ENCODE results near the gene RRAGA. TPM values are rescaled to one million over a fixed set of nuclear protein-coding genes. Genes with fewer than 3 reads are reported as not detected.
"Not testable (repeated sequence)": the region's sequence is repeated elsewhere in the genome, so short reads cannot be mapped to it uniquely, and the experiment has no call there.

RRAGA gene, protein sequence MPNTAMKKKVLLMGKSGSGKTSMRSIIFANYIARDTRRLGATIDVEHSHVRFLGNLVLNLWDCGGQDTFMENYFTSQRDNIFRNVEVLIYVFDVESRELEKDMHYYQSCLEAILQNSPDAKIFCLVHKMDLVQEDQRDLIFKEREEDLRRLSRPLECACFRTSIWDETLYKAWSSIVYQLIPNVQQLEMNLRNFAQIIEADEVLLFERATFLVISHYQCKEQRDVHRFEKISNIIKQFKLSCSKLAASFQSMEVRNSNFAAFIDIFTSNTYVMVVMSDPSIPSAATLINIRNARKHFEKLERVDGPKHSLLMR
- 10 to 100 TPM; 42.4 to 53.4 TPM for total RNA-seq

DNA sequence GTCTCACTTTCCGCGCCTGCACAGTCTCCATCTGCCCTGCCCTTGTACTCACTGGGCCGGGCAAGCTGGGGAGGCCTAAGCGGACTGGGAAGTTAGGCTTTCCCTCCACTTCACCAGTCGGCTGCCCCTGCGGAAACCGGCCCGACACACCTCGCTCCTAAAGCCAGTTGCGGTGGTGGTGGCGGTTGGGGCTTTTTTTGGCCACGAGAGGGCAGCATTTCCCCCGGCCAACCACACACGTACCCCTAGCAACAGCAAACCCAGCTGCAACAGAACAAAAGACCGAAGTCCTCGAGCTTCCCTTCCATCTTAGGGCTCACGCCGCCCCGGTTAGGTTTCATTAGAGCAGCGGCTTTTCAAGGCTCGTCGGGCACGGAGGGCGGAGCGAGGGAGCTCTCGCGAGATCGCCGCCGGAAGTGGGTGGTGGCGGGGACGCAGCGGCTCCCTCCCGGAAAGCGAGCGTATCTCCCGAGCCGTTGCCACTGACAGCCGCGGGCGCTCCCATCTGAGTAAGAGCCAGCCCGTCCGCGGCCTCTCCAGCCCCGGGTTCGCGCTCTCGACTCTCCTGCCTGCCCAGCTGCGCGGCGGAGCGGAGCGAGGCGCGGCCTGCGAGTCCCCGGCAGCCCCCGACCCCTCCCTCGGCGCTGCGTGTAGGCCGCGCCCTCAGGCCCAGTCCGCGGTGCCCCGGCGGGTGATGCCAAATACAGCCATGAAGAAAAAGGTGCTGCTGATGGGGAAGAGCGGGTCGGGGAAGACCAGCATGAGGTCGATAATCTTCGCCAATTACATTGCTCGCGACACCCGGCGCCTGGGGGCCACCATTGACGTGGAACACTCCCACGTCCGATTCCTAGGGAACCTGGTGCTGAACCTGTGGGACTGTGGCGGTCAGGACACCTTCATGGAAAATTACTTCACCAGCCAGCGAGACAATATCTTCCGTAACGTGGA, at the start of gene RRAGA:
RRAGA (plus strand) TSS at position 462 of the 951 bp plus-strand sequence; CDS start at position 695, 233 bp downstream.
- no peaks in the 10 kb centered on the region for H3K9me3 Mint-ChIP-seq (ENCODE audit: low read depth)
- peak within 1 kb of the TSS; percentile 95 for H3K4me3 Mint-ChIP-seq
- DNase-seq (peak; percentile 97), ATAC-seq (peak; percentile 89)
- intact Hi-C loops (cut with DNase I, micrococcal nuclease): loop anchor here (1.0 to 5.0 kb wide), 13 partner anchors 53 to 1633 kb away; partner anchors contain the start of genes DENND4C (in 2 of the 2), HAUS6 (in 2 of the 2), PLIN2 (in 2 of the 2) and RPS6 (in 2 of the 2)
- peaks cover 28% of the 10 kb centered on the region for H3K36me3 Mint-ChIP-seq (ENCODE audit: low read depth)
- H3K27ac Mint-ChIP-seq: peak within 1 kb of the TSS; percentile 96
- ChIA-PET CTCF (interaction anchor here (0.6 to 4.2 kb wide), 19 partner anchors 12 to 599 kb away, joined by 3 to 27 read pairs (median 3); no protein-coding TSS in a partner anchor), POLR2A (interaction anchor here (0.9 to 1.2 kb wide), 4 partner anchors 11 to 181 kb away, joined by 3 read pairs; partner anchors contain the start of gene DENND4C)
- peaks cover 26% of the 10 kb centered on the region for H3K4me1 Mint-ChIP-seq
- H3K27me3 Mint-ChIP-seq: no peaks in the 10 kb centered on the region

DNA sequence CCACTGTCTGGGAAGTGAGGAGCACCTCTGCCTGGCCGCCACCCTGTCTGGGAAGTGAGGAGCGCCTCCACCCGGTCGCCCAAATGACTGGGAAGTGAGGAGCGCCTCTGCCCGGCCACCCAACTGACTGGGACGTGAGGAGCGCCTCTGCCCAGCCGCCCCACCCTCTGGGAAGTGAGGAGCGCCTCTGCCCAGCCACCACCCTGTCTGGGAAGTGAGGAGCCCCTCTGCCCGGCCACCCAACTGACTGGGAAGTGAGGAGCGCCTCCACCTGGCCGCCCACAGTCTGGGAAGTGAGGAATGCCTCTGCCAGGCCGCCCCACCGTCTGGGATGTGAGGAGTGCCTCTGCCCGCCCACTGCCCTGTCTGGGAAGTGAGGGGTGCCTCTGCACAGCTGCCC, 49.1 kb upstream of the RRAGA start:
- Mint-ChIP-seq H3K9me3 (ENCODE audit: low read depth) (peaks cover 2% of the 10 kb centered on the region), H3K4me3 (no peak overlapping the region), H3K27ac (no peak overlapping the region), H3K4me1 (no peaks in the 10 kb centered on the region), H3K27me3 (peaks cover 2% of the 10 kb centered on the region), H3K36me3 (ENCODE audit: low read depth) (no peaks in the 10 kb centered on the region)
- DNase-seq (no peak), ATAC-seq (no peak)
- ChIA-PET POLR2A (no interaction called here), CTCF (no interaction called here)
- intact Hi-C loops (cut with DNase I, micrococcal nuclease): no loop called here

DNA sequence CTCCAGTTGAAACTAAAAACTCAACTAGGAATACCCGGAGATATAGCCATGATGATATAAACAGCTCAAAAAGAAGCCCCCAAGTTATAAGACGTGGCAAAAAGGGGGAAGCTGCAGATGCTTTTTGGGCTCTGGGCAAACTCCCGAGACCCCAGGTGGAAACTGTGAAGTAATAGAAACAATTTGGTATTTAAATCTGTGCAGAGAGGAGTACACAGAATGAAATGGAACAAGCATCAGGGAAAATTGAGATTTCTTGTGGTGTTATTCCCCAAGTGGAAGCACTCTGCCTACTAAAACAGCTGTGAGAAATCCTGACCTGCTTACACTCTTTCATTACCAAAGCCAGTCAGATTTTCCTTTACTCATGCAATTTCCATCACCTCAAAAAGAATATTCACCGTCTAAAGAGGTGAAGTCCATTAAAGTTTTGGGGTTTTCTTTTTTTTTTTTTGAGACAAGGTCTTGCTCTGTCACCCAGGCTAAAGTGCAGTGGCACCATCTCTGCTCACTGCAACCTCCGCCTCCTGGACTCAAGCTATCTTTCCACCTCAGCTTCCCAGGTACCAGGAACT, 39.7 kb upstream of the RRAGA start:
- ATAC-seq (no peak), DNase-seq (no peak)
- no peaks in the 10 kb centered on the region for H3K4me1 Mint-ChIP-seq
- H3K27ac Mint-ChIP-seq: no peak overlapping the region
- ChIA-PET CTCF (interaction anchor here (0.9 kb wide), 1 partner anchor 12 kb away, joined by 4 read pairs; no protein-coding TSS in a partner anchor), POLR2A (no interaction called here)
- H3K36me3 Mint-ChIP-seq (ENCODE audit: low read depth): no peaks in the 10 kb centered on the region
- H3K27me3 Mint-ChIP-seq: no peaks in the 10 kb centered on the region
- H3K4me3 Mint-ChIP-seq: no peak overlapping the region
- intact Hi-C loops (cut with DNase I, micrococcal nuclease): no loop called here
- H3K9me3 Mint-ChIP-seq (ENCODE audit: low read depth): no peaks in the 10 kb centered on the region

DNA sequence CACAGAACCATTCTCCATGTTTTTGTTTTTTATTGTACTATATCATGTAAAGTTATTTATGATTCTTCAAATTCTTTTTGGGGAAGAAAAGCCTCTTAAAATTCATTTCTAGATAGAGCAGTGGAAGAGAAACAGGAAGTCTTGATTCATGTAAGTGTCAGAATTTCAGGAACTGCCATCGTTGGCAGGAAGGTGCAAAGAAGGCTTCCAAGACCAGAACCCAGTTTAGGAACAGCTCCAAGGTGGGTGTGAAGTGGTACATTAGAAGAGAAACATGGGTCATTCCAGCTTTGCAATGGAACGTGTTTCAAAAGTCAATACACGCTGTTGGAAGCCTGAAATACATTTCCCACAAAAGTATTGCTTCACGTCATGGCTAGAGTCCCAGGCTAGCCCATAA, 31.0 kb upstream of the RRAGA start:
- CTCF ChIA-PET: interaction anchor here (1.5 kb wide), 1 partner anchor 10 kb away, joined by 9 read pairs; no protein-coding TSS in a partner anchor
- H3K36me3 Mint-ChIP-seq (ENCODE audit: low read depth): no peaks in the 10 kb centered on the region
- no peak for ATAC-seq
- POLR2A ChIA-PET: no interaction called here
- no peak overlapping the region for H3K4me3 Mint-ChIP-seq
- H3K27ac Mint-ChIP-seq: no peak overlapping the region
- DNase-seq: no peak
- H3K4me1 Mint-ChIP-seq: peaks cover 3% of the 10 kb centered on the region
- H3K9me3 Mint-ChIP-seq (ENCODE audit: low read depth): no peaks in the 10 kb centered on the region
- peaks cover 6% of the 10 kb centered on the region for H3K27me3 Mint-ChIP-seq
- intact Hi-C loops (cut with DNase I, micrococcal nuclease): no loop called here

DNA sequence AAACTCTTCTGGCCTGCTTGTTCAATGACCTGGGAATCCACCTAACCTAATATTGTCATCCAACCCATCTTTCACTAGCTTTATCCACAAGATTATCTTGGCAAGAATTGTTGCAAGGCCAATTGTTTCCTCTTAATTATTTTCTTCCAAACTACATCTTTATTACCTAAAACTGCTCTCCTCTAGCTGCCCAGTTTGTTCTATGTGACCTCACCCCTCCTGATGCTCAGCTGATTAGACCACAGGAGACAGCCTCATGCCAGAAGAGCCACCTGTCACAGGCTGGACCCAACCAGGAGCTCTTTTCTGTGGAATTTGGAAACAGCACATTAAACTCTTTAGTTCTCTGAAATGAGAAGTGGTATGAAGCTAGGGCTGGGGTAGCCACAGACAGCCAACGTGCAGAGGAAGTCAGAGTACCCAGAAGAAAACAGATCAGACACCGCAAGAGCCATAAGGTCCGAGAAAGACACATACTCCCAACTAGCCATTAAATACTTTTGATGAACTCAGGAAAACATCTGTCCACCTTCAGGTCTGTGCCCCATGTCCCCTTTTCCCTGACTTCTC, 28.3 kb upstream of the RRAGA start:
- H3K9me3 Mint-ChIP-seq (ENCODE audit: low read depth): no peaks in the 10 kb centered on the region
- ChIA-PET CTCF (interaction anchor here (0.6 to 1.8 kb wide), 2 partner anchors 153 to 299 kb away, joined by 3 to 5 read pairs; no protein-coding TSS in a partner anchor), POLR2A (no interaction called here)
- DNase-seq: no peak
- peaks cover 3% of the 10 kb centered on the region for H3K4me1 Mint-ChIP-seq
- peaks cover 11% of the 10 kb centered on the region for H3K27me3 Mint-ChIP-seq
- no peak overlapping the region for H3K27ac Mint-ChIP-seq
- no peak overlapping the region for H3K4me3 Mint-ChIP-seq
- H3K36me3 Mint-ChIP-seq (ENCODE audit: low read depth): no peaks in the 10 kb centered on the region
- ATAC-seq: no peak
- intact Hi-C loops (cut with DNase I, micrococcal nuclease): loop anchor here in 1 of 2 experiments (10.0 kb wide), 2 partner anchors 226 to 346 kb away; no protein-coding TSS in a partner anchor

DNA sequence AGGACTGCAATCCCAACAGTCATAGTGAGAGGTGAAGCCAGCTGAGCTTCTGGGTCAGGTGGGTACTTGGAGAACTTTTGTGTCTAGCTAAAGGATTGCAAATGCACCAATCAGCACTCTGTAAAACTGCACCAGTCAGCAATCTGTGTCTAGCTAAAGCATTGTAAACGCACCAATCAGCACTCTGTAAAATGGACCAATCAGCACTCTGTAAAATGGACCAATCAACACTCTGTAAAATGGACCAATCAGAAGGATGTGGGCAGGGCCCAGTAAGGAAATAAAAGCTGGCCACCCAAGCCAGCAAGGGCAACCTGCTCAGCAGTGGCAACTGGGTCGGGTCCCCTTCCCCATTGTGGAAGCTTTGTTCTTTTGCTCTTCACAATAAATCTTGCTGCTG, 27.6 kb upstream of the RRAGA start:
- CTCF ChIA-PET: interaction anchor here (0.9 to 1.8 kb wide), 2 partner anchors 13 to 153 kb away, joined by 4 to 5 read pairs; no protein-coding TSS in a partner anchor
- not testable (repeated sequence) for H3K4me3 Mint-ChIP-seq
- intact Hi-C loops (cut with DNase I, micrococcal nuclease): loop anchor here in 1 of 2 experiments (10.0 kb wide), 2 partner anchors 227 to 347 kb away; no protein-coding TSS in a partner anchor

DNA sequence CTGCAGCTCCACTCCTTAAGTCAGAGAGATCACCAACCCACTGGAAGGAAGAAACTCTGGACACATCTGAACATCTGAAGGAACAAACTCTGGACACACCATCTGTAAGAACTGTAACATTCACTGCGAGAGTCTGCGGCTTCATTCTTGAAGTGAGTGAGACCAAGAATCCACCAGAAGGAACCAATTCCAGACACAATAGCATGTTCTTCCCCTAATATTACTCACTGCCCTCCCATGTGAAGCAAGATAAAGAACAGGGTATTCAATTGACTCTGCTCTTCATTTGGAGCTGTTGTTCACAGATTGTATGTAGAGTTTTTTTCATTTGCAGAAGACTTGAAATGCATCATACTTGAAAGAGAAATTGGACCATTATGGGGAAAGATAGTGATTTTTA, 27.0 kb upstream of the RRAGA start:
- POLR2A ChIA-PET: interaction anchor here (1.0 kb wide), 1 partner anchor 12 kb away, joined by 5 read pairs; no protein-coding TSS in a partner anchor
- peaks cover 11% of the 10 kb centered on the region for H3K27me3 Mint-ChIP-seq
- ATAC-seq: peak; percentile 39
- H3K4me1 Mint-ChIP-seq: peaks cover 9% of the 10 kb centered on the region
- no peak for DNase-seq
- intact Hi-C loops (cut with DNase I, micrococcal nuclease): loop anchor here in 1 of 2 experiments (10.0 kb wide), 2 partner anchors 227 to 347 kb away; no protein-coding TSS in a partner anchor
- CTCF ChIA-PET: interaction anchor here (0.9 kb wide), 1 partner anchor 13 kb away, joined by 4 read pairs; no protein-coding TSS in a partner anchor
- H3K4me3 Mint-ChIP-seq: no peak overlapping the region
- H3K36me3 Mint-ChIP-seq (ENCODE audit: low read depth): no peaks in the 10 kb centered on the region
- no peaks in the 10 kb centered on the region for H3K9me3 Mint-ChIP-seq (ENCODE audit: low read depth)
- no peak overlapping the region for H3K27ac Mint-ChIP-seq

More for the DNA sequence above, 27.6 kb upstream of the RRAGA start:
- H3K9me3 Mint-ChIP-seq (ENCODE audit: low read depth); DNase-seq; H3K4me1 Mint-ChIP-seq; H3K36me3 Mint-ChIP-seq (ENCODE audit: low read depth); H3K27ac Mint-ChIP-seq: not testable (repeated sequence)
- ATAC-seq: peak; percentile 16
- peaks cover 11% of the 10 kb centered on the region for H3K27me3 Mint-ChIP-seq
- POLR2A ChIA-PET: interaction anchor here (1.0 kb wide), 1 partner anchor 11 kb away, joined by 5 read pairs; no protein-coding TSS in a partner anchor

DNA sequence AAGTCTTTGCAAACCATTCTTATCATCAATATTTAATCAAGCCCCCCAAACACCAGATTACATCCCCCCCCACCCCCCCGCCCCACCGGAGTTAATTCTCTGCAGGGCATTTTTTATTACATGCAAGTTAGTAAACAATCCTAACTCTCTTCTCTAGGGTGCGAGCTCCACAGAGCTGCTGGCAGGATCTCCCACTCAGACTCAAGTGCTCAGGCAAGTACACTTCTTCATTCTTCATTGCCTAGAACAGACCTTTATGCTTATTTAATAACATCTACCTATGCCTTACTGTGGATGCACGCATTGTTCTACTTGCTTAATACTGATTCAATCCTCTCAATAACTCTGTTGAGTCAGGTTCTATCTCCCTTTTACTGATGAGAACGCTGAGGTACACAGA, 26.1 kb upstream of the RRAGA start:
- DNase-seq (no peak), ATAC-seq (no peak)
- Mint-ChIP-seq H3K27me3 (peaks cover 11% of the 10 kb centered on the region), H3K27ac (no peak overlapping the region), H3K4me1 (peaks cover 9% of the 10 kb centered on the region), H3K36me3 (ENCODE audit: low read depth) (no peaks in the 10 kb centered on the region), H3K4me3 (no peak overlapping the region), H3K9me3 (ENCODE audit: low read depth) (no peaks in the 10 kb centered on the region)
- ChIA-PET CTCF (interaction anchor here (1.0 kb wide), 1 partner anchor 9 kb away, joined by 3 read pairs; no protein-coding TSS in a partner anchor), POLR2A (no interaction called here)
- intact Hi-C loops (cut with DNase I, micrococcal nuclease): loop anchor here in 1 of 2 experiments (10.0 kb wide), 2 partner anchors 228 to 348 kb away; no protein-coding TSS in a partner anchor

DNA sequence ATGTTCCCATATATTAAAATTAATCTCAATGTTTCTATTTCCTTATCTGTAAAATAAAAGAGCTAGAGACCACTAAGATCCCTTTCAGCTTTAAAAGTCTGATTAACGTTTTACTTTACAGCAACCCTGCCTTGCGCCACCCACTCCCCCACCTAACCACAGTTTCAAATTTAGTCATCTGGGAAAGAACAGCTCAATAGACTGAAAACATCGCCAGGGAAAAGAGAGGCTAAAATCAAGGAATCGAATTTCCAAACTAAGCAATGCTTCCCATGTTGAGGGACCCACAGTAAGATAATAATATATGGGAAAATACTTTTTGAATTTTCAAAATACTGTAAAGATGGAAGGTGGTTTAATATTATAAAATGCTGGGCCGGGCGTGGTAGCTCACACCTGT, 22.9 kb upstream of the RRAGA start:
- Mint-ChIP-seq H3K36me3 (ENCODE audit: low read depth) (no peaks in the 10 kb centered on the region), H3K27me3 (peaks cover 13% of the 10 kb centered on the region), H3K9me3 (ENCODE audit: low read depth) (no peaks in the 10 kb centered on the region), H3K4me3 (no peak overlapping the region), H3K4me1 (peaks cover 9% of the 10 kb centered on the region), H3K27ac (no peak overlapping the region)
- intact Hi-C loops (cut with DNase I, micrococcal nuclease): loop anchor here in 1 of 2 experiments (5.0 to 10.0 kb wide), 3 partner anchors 232 to 1494 kb away; no protein-coding TSS in a partner anchor
- POLR2A ChIA-PET: interaction anchor here (0.9 kb wide), 1 partner anchor 23 kb away, joined by 3 read pairs; the partner anchor contains the start of gene RRAGA
- CTCF ChIA-PET: interaction anchor here (0.8 to 3.7 kb wide), 5 partner anchors 57 to 1216 kb away, joined by 3 to 30 read pairs (median 4); no protein-coding TSS in a partner anchor
- DNase-seq: peak; percentile 37
- ATAC-seq: no peak

DNA sequence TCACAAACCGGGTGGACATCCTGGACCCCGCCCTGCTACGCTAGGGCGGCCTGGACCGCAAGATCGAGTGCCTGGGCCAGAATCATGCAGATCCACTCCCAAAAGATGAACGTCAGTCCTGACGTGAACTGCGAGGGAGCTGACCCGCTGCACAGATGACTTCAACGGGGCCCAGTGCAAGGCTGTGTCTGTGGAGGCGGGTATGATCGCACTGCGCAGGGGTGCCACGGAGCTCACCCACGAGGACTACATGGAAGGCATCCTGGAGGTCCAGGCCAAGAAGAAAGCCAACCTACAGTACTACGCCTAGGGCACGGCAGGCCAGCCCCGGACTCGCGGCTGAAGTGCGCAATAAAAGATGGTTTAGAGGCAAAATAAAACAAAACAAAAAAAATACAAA, 21.4 kb upstream of the RRAGA start:
- H3K36me3 Mint-ChIP-seq (ENCODE audit: low read depth): no peaks in the 10 kb centered on the region
- intact Hi-C loops (cut with DNase I, micrococcal nuclease): loop anchor here (2.0 to 10.0 kb wide), 5 partner anchors 233 to 1496 kb away; no protein-coding TSS in a partner anchor
- H3K9me3 Mint-ChIP-seq (ENCODE audit: low read depth): no peaks in the 10 kb centered on the region
- DNase-seq: no peak
- peaks cover 11% of the 10 kb centered on the region for H3K27me3 Mint-ChIP-seq
- POLR2A ChIA-PET: no interaction called here
- CTCF ChIA-PET: interaction anchor here (0.6 to 3.7 kb wide), 10 partner anchors 9 to 773 kb away, joined by 3 to 30 read pairs (median 5); partner anchors contain the start of gene RRAGA
- H3K4me3 Mint-ChIP-seq: no peak overlapping the region
- H3K27ac Mint-ChIP-seq: no peak overlapping the region
- peaks cover 7% of the 10 kb centered on the region for H3K4me1 Mint-ChIP-seq
- ATAC-seq: no peak

All from activated CD4-positive, alpha-beta T cell treated with anti-CD3 and anti-CD28 coated beads for 36 hours (primary cell).